HepG2 (cell line): Measurements from ENCODE around the gene GFY. TPM values are rescaled to one million over a fixed set of nuclear protein-coding genes. Genes with fewer than 3 reads are reported as not detected.

Experiments used
- ARID2 ChIP-seq: sonication (generic); formaldehyde crosslinking; IDR thresholded peaks from 2 replicates; pipeline ENCODE4 v1.8.1; 2022; ENCODE audit warnings: mild to moderate bottlenecking, missing genetic modification reagents, borderline replicate concordance
- CSRNP2 ChIP-seq: sonication (generic); formaldehyde crosslinking; conservative IDR thresholded peaks from 2 replicates; pipeline ENCODE4 v1.8.0; 2022; ENCODE audit warnings: low read depth, missing genetic modification reagents
- GRHL1 ChIP-seq: sonication (generic); formaldehyde crosslinking; conservative IDR thresholded peaks from 2 replicates; pipeline ENCODE4 v1.8.0; 2022; ENCODE audit warnings: missing genetic modification reagents
- HMG20A ChIP-seq: IDR thresholded peaks from 2 replicates; pipeline ENCODE4 v1.6.1; 2016; ENCODE audit warnings: borderline replicate concordance
- KMT2A ChIP-seq: sonication (generic); formaldehyde crosslinking; IDR thresholded peaks from 2 replicates; pipeline ENCODE4 v1.4.0; 2020; ENCODE audit warnings: missing genetic modification reagents
- MEIS1 ChIP-seq: sonication (generic); formaldehyde crosslinking; IDR thresholded peaks from 2 replicates; pipeline ENCODE4 v1.9.0; 2021; ENCODE audit warnings: mild to moderate bottlenecking, missing genetic modification reagents, moderate library complexity, borderline replicate concordance
- NFKB2 ChIP-seq: sonication (generic); formaldehyde crosslinking; IDR thresholded peaks from 2 replicates; pipeline ENCODE4 v1.4.0; 2020; ENCODE audit warnings: missing genetic modification reagents, borderline replicate concordance
- NONO ChIP-seq, 2 experiments: fragments of 450-650 bp in 1 of 2; sonication (generic) in 1 of 2; formaldehyde crosslinking in 1 of 2; IDR thresholded peaks in 1 of 2; conservative IDR thresholded peaks in 1 of 2; 2 replicates each; pipeline versions ENCODE4 v1.6.1 to v1.8.0; 2017 to 2022; ENCODE audit warnings: mild to moderate bottlenecking in 1 of 2, missing genetic modification reagents in 1 of 2, moderate library complexity in 1 of 2
- PHF20 ChIP-seq: sonication (generic); formaldehyde crosslinking; IDR thresholded peaks from 2 replicates; pipeline ENCODE4 v1.5.0; 2020; ENCODE audit warnings: mild to moderate bottlenecking, missing genetic modification reagents
- RBFOX2 ChIP-seq: fragments of 200-400 bp; formaldehyde crosslinking; IDR thresholded peaks from 2 replicates; pipeline ENCODE4 v1.6.1; 2017; ENCODE audit warnings: low read depth, mild to moderate bottlenecking, low read length
- RNF2 ChIP-seq: fragments of 450-650 bp; conservative IDR thresholded peaks from 2 replicates; pipeline ENCODE4 v1.6.1; 2016; ENCODE audit warnings: low read depth
- SAFB2 ChIP-seq: sonication (generic); formaldehyde crosslinking; IDR thresholded peaks from 2 replicates; pipeline ENCODE4 v1.5.1; 2020; ENCODE audit warnings: missing genetic modification reagents, low read depth, mild to moderate bottlenecking, borderline replicate concordance
- SP1 ChIP-seq, 2 experiments: fragments of 450-650 bp in 1 of 2; sonication (generic) in 1 of 2; formaldehyde crosslinking in 1 of 2; IDR thresholded peaks; 2 replicates each; pipeline versions ENCODE4 v1.4.0 to v1.6.1; 2016 to 2020; ENCODE audit warnings: missing genetic modification reagents in 1 of 2
- ZBTB34 ChIP-seq: sonication (generic); formaldehyde crosslinking; IDR thresholded peaks from 2 replicates; pipeline ENCODE4 v1.8.0; 2022; ENCODE audit warnings: mild to moderate bottlenecking, missing genetic modification reagents
- ZBTB8A ChIP-seq: sonication (generic); formaldehyde crosslinking; IDR thresholded peaks from 2 replicates; pipeline ENCODE4 v1.4.0; 2020; ENCODE audit warnings: mild to moderate bottlenecking, low read depth, missing genetic modification reagents, borderline replicate concordance
- ZFP36 ChIP-seq: fragments of 150-350 bp; IDR thresholded peaks from 2 replicates; pipeline ENCODE4 v1.6.1; 2018; ENCODE audit warnings: borderline replicate concordance, low read length, low read depth; ENCODE audit not compliant: partially characterized antibody
- ZNF383 ChIP-seq: sonication (generic); formaldehyde crosslinking; IDR thresholded peaks from 2 replicates; pipeline ENCODE4 v1.4.0; 2020; ENCODE audit warnings: missing genetic modification reagents, mild to moderate bottlenecking, borderline replicate concordance
- ZNF570 ChIP-seq: sonication (generic); formaldehyde crosslinking; IDR thresholded peaks from 2 replicates; pipeline ENCODE4 v1.4.0; 2020; ENCODE audit warnings: mild to moderate bottlenecking, missing genetic modification reagents, borderline replicate concordance
- ZNF780A ChIP-seq: sonication (generic); formaldehyde crosslinking; IDR thresholded peaks from 2 replicates; pipeline ENCODE4 v1.8.0; 2022; ENCODE audit warnings: mild to moderate bottlenecking, missing genetic modification reagents, moderate library complexity
- polyA plus RNA-seq, 8 experiments: library from polyadenylated mRNA; depleted of rRNA in 3 of 8; stranded (reverse) in 7 of 8; unstranded in 1 of 8; fragments of >200 nt; fragmentation: Illumina TruSeq in 4 of 8; extraction: Trizol in 4 of 8; gene quantifications; 2 replicates each; pipeline versions ENCODE4 v1.2.1 to v1.2.3, GENCODE V29; 2011 to 2016; ENCODE audit warnings: low read depth in 4 of 8, missing spikeins in 1 of 8, mixed read lengths in 1 of 8; ENCODE audit not compliant: insufficient read depth in 1 of 8
- total RNA-seq, 5 experiments: library from RNA; depleted of rRNA; stranded (reverse); fragments of >200 nt; fragmentation: Illumina TruSeq; extraction: Trizol; gene quantifications; 2 replicates each; pipeline ENCODE4 v1.2.3, GENCODE V29; 2016; ENCODE audit warnings: low read depth in 1 of 5
- TF ChIP-seq, protein P1 (sequence below): sonication (generic); formaldehyde crosslinking; IDR thresholded peaks from 2 replicates; pipeline ENCODE4 v1.4.0; 2020; ENCODE audit warnings: missing genetic modification reagents
- TF ChIP-seq, protein P2 (sequence below): sonication (generic); formaldehyde crosslinking; IDR thresholded peaks from 2 replicates; pipeline ENCODE4 v1.5.0; 2020; ENCODE audit warnings: mild to moderate bottlenecking, missing genetic modification reagents

The GFY gene
- total and polyA plus RNA-seq, 2 of the 13 experiments (the other 11 are each of a cell fraction or from before 2014, with no cell fraction given), result not detected

DNA sequence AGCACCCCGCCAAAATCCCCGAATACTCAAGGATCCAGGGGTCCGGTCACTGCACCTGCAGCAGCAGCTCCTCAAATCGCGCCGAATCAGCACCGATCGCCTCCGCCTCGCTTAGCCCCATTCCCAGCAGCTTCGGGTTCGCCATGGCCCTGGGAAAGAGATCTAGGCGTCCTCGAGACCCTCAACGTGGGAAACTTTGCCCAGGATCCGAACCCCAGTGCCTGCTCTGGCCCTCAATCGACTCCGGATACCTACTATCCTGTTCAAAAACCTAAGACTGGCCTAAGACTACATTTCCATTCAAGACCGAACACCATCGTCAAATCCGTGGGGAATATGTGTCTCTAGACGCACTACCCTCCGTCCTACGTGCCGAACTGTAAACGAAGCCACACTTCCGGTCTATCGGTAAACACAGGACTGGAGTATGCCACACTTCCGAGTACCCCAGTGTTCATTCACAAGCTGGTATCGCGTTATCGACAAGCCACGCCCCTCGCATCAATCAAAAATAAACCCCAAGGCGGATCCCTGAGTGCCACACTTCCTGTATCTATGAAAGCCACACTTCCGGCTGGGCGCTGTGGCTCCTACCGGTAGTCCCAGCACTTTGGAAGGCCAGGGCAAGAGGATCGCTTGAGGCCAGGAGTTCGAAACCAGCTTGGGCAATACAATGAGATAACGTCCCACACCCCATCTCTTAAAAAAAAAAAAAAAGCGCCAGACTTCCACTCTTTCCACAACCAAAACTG is 26.4 kb downstream of the GFY start, which contains the start of gene PIH1D1 (continued):
- TF ChIP-seq ZBTB34 (CRISPR knock-in tag) (no peak), ZBTB8A (CRISPR knock-in tag) (no peak), GRHL1 (CRISPR knock-in tag) (no peak), ZFP36 (no peak), HMG20A (CRISPR knock-in tag) (no peak), CSRNP2 (CRISPR knock-in tag) (no peak), ZNF570 (CRISPR knock-in tag) (no peak), ARID2 (CRISPR knock-in tag) (no peak), RNF2 (no peak), PHF20 (peak; percentile 68; the same call in 1 of the 2 replicates), RBFOX2 (0 out of 2 replicates have a peak, but pooled peaks have one; percentile 23), SP1 (IDR thresholded peaks at IDR 0.05) (no peak), SP1 (CRISPR knock-in tag; IDR thresholded peaks at IDR 0.05) (peak; percentile 75), NONO (IDR thresholded peaks at IDR 0.05) (no peak), NONO (CRISPR knock-in tag; conservative IDR thresholded peaks at IDR 0.05) (peak; percentile 72), ZNF383 (CRISPR knock-in tag) (no peak), NFKB2 (CRISPR knock-in tag) (no peak), KMT2A (CRISPR knock-in tag) (peak; percentile 72), MEIS1 (CRISPR knock-in tag) (peak; percentile 65), ZNF780A (CRISPR knock-in tag) (no peak), SAFB2 (CRISPR knock-in tag) (peak; percentile 50; the same call in 1 of the 2 replicates)
- TF ChIP-seq, protein P1, sequence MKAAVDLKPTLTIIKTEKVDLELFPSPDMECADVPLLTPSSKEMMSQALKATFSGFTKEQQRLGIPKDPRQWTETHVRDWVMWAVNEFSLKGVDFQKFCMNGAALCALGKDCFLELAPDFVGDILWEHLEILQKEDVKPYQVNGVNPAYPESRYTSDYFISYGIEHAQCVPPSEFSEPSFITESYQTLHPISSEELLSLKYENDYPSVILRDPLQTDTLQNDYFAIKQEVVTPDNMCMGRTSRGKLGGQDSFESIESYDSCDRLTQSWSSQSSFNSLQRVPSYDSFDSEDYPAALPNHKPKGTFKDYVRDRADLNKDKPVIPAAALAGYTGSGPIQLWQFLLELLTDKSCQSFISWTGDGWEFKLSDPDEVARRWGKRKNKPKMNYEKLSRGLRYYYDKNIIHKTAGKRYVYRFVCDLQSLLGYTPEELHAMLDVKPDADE (CRISPR knock-in tag), result no peak
- TF ChIP-seq, protein P2, sequence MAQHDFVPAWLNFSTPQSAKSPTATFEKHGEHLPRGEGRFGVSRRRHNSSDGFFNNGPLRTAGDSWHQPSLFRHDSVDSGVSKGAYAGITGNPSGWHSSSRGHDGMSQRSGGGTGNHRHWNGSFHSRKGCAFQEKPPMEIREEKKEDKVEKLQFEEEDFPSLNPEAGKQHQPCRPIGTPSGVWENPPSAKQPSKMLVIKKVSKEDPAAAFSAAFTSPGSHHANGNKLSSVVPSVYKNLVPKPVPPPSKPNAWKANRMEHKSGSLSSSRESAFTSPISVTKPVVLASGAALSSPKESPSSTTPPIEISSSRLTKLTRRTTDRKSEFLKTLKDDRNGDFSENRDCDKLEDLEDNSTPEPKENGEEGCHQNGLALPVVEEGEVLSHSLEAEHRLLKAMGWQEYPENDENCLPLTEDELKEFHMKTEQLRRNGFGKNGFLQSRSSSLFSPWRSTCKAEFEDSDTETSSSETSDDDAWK, result no peak
